GM18502 (cell line): ENCODE data around the gene BUB1.
"Not testable (repeated sequence)": the region's sequence is repeated elsewhere in the genome, so short reads cannot be mapped to it uniquely, and the experiment has no call there.

Source experiments
- ATAC-seq: cut with Tn5 transposase; IDR thresholded peaks from one replicate; pipeline ENCODE4 v1.9.1; 2021; ENCODE audit warnings: mild to moderate bottlenecking; ENCODE audit not compliant: unreplicated experiment, poor library complexity

Gene BUB1

DNA sequence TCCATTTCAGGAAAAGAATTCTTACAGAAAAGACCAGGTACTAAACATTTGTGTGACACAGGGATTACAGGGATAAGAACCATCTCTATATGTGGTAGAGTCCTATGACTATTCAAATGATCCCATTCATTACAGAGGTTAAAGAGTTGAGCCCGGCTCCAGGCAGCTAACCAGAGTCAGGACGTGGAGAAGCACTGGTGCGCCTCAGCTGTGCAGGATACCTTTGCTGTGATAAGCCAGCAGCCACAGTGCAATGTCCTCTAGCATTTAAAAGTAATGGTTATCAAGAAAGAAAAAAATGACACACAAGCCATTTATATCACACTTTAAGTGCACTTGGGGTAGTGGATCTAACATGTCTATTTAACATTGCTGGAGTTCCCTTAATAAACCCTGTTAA is 17.3 kb downstream of the BUB1 start:
- no peak for ATAC-seq

DNA sequence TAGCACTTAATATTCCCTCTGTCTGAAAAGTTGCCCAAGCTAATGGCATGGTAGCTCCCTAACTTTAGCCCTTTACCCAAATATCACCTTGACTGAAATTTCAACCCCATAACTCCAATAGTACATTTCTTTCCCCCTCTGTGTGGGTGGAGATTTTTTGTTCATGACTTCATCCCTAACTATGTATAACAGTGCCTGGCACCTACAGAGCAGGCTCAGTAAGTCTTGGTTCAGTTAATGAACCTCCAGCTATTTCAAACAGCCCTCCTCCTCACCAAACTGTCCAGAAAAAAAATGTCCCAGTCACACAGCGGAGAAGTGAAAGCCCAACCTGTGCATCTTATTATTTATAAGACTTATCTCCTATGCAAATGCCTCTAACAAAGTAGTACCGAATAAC is 18.6 kb downstream of the BUB1 start:
- no peak for ATAC-seq

DNA sequence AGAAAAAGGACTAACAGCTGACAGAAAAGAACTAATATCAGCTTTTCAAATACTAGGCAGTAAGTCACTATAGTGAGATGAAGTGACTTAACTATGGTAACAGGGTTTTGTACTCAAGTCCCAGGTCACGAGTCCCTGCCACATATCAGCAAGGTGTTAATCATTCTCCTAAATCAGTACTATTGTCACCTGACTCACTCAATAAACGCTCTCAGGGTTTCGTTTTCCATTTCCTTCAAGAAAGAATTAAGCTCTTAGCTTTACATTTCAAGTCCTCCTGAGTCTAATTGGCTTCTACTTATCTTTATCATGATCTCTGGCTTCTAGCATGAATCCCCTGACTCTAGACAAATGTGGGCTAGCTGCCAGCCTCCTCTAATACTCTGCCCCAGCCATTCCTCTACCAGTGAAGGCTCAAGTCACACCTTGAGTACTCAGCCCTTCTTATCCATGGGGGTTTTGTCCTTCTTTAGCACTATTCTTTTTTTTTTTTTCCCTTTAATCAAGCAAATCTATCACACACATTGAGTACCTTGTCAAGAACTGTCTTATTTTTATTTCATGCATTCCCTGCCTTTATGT is 20.0 kb downstream of the BUB1 start:
- ATAC-seq = no peak

DNA sequence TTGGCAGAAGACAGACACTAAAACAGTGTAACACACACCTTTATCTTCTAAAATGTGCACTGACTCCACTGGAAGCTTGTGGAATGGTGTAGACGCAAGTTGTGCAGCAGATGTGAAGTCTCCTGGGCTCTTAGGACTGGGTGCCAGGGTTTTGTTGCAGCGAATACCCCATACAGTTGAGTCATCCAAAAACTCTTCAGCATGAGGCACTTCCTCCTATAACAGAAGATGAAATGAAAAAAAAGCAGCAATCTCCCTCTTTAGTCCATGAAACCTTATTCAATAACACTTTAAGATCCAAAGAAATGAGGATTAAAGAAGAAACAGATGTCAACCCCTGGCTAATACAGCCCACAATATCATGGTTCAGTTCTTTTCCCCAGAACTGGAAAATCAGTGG is 22.2 kb downstream of the BUB1 start:
- no peak for ATAC-seq

DNA sequence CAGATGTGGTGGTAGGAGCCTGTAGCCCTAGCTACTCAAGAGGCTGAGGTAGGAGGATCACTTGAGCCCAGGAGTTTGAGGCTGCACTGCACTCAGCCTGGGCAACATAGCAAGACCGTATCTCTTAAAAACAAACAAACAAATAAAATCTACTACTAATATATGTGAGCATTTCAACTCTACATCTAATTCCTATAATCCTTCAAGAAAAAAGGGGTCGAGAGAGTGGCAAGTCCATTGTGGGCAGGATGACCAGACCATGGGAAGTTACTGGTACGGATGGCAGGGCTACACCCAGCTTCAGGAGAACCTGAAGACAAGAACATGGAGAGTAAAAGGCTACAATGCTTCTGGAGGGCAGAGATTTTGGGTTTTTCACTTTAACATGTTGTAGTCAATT is 24.0 kb downstream of the BUB1 start:
- no peak for ATAC-seq

DNA sequence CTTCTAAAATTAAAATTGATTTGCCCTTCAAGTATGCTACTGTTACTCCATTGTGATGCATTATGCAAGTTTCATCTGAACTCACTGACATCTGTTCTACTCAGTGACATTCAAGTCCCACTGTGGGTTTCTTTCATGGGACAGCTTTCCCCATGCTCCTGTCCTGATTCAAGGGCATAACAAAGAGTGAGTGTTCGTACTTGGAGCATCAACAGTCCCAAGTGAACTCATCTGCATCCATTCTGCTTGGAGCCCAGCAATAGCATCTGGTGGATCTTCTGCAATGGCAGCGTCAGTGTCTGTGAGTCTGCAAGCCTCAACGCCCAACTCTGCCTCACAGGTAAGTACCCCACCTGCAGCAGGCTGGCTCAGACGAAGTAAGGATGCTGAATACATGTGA is 27.5 kb downstream of the BUB1 start:
- no peak for ATAC-seq

DNA sequence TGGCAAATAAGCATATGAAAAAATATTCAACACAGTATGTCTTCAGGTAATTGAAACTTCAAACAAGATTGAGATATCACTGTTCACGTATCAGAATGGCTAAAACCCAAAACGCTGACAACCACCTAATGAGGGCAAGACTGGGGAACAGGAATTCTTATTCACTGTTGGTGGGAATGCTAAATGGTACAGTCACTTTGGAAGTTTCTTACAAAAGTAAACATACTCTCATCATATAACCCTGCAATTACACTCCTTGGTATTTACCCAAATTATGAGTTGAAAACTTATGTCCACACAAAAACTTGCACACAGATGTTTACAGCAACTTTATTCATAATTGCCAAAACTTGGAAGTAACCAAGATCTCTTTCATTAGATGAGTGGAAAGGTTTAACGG is 30.1 kb downstream of the BUB1 start:
- ATAC-seq = no peak

DNA sequence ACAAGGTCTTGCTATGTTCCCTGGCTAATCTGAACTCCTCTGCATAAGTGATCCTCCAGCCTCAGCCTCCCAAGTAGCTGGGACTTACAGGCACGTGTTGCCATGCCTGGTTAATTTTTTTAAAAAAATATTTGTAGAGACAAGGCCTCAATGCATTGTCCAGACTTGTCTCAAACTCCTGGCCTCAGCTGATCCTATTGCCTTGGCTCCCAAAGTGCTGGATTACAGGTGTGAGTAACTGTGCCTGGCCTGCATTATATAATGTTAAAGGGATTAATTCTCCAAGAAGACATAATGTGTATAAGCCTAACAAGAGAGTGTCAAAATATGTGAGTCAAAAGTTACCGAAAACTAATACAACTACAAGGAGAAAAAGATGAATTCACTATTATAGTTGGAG is 32.2 kb downstream of the BUB1 start:
- ATAC-seq = no peak

DNA sequence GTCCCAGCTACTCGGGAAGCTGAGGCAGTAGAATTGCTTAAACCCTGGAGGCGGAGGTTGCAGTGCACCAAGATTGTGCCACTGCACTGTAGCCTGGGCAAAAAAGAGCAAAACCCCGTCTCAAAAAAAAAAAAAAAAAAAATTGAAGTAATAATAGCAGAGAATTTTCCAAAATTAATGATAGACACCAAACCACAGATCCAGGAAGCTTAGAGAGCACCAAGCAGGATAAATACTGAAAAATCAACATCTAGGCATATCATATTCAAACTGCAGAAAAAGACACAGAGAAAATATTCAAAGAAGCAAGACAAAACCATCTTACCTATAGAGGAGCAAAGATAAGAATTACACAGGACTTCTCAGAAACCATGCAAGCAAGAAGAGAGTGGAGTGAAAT is 33.5 kb downstream of the BUB1 start:
- no peak for ATAC-seq

DNA sequence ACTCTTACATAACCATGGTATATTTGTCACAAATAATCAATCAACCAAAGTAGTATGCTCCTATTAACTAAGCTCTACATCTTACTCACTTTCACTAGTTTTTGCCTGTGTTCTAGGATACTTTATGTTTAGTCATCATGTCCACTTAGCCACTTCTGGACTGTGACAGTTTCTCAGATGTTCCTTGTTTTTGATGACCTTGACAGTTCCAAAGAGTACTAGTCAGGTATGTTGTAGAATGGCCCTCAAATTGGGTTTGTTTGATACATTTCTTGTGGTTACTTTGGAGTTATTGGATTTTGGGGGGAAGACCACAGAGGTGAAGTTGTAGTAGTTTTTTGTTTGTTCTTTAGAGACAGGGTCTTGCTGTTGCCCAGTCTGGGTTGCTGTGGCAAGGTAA is 35.5 kb downstream of the BUB1 start:
- no peak for ATAC-seq

DNA sequence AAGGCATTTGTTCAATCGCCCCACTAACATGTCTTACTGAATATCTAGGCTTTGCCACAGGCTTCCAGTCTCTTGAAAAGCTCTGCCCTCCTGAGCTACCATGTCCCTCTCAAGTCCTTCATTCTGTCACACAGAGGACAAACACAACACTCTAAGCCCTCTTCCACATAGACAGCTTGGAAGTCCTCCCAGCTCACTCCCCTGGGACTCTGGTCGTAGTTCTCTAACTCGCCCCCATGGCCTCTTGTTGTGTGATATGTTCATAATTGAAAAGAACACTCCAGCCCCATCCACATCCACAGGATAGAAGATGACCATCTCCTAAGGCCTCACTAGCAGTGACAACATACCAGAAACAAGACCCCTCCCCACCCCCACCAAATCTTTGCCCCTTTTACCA is 37.9 kb downstream of the BUB1 start:
- no peak for ATAC-seq

DNA sequence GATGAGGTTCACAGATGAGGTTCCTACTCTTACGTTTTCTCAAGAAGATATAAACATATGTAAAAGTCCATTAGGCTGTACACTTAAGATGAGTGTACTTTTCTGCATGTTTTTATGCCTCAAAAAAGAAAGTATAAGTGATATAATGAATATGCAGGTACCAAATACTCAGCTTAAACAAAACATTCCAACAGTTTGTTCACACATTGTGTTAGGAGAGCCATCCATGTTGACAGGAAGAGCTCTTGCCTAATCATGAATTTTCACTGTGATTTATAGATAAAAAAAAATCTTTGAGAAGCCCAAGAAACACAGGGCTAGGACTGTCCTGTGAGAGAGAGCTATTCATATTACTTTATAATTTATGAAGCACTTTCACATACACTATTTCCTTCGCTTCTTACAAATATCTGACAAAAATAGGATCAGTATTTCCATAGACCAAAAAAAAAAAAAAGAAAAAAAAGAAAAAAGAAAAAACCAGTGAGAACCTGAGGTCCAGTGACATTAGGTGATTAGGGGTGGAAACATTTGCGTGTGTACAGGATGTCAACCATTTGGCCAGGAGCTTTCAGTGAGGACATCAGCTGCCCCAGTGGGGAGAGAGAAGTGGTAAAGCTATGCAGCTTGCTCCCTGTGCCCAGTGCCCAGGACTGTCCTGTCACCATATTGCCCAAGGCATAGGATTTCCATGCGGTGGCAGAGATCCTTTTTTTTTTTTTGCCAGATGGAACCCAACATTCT is 38.7 kb downstream of the BUB1 start:
- ATAC-seq = no peak

DNA sequence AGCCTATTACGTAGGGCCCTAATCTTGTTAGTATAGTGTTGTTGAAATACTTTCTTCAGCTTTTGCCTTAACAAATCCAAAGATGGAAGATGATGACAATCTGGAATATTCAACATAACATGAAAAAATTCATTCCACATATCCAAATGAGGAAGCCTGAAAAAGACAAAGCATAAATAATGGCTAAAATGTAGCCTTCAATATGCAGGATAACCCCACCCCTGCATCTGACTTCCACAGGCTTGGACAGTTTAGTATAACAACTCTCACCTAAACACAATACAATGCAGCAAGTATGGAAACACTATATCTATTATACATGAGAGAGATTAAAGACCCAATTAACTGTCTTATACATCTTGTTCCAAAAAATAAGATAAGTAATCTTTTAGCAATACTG is 39.9 kb downstream of the BUB1 start:
- ATAC-seq = no peak

DNA sequence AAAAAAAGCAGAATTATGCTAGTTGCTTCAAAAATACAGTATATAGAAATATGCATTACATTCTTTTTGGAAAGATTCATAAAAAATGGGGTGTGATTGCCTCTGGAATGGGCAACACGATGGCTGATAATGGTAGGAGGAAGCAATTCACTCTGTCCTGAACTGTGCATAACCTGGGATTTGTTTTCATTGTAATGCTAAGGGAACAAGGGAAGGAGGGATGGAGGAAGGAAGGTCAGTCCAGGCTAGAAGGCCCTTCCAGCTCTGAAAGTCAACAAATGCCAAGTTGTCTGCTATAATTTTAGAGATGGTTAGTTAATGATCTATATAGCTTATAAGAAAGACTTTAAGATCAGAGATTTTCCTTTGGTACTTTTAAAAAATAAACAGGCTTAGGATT is 40.8 kb downstream of the BUB1 start:
- no peak for ATAC-seq

DNA sequence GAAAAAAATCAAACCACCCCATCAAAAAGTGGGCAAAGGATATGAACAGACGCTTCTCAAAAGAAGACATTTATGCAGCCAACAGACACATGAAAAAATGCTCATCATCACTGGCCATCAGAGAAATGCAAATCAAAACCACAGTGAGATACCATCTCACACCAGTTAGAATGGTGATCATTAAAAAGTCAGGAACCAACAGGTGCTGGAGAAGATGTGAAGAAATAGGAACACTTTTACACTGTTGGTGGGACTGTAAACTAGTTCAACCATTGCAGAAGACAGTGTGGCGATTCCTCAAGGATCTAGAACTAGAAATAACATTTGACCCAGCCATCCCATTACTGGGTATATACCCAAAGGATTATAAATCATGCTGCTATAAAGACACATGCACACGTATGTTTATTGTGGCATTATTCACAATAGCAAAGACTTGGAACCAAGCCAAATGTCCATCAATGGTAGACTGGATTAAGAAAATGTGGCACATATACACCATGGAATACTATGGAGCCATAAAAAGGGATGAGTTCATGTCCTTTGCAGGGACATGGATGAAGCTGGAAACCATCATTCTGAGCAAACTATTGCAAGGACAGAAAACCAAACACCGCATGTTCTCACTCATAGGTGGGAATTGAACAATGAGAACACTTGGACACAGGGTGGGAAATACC is 41.8 kb downstream of the BUB1 start:
- ATAC-seq = not testable (repeated sequence)

DNA sequence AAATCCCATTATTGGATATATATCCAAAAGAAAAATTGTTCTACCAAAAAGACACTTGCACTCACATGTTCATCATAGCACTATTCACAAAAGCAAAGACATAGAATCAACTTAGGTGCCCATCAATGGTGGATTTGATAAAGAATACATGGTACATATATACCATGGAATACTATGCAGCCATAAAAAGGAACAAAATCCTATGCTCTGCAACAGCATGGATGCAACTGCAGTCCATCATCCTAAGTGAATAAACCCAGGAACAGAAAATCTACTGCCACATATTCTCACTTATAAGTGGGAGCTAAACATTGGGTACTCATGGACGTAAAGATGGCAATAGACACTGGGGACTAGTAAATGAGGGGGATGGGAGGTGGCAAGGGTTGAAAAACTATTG is 50.5 kb downstream of the BUB1 start:
- ATAC-seq = not testable (repeated sequence)

DNA sequence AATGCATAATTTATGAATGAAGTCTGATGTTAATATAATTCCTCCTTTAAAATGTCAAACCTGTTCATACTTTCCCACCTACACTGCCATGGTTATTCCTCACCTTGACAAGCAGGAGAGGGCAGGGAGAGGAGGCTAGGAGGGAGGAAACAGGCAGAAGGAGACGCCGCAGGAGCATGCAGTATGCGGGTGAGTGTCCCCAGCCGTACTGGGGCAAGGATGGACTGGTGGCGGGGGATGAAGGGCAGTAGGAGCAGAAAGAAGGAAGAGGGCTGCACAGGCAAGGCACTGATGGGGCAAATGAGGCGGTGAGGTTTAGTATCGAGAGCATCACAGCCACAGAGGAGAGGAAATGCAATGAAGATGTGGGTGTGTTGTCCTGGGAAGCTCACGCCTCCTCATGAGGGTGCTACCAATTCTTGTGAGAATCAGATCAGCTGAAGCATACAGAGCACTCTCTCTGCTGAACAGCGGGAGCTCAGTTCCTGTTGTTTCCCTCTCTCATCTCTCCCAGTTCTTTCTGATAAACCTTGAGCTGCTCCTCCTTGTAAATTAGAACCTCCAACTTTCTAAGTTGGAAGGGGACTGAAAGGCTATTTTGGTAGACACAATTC is 58.4 kb downstream of the BUB1 start:
- not testable (repeated sequence) for ATAC-seq

DNA sequence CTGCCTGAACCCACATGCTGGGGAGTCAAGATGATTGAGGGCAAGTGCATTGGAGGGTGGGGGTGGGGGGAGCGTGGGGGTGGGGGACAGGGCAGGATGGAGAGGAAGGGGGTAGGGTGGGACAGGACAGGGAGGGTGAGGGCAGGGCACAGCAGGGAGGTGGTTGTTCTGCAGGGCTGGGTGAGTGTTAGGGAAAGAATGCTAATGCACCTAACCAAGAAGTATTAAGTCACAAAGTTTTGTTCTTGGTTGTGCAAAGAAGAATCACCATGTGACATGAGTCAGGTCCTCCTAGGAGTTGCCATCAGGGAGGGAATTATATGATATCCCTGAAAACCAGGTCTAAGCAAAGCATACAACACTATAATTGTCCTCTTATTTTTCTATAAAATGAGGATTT is 63.9 kb downstream of the BUB1 start:
- ATAC-seq = not testable (repeated sequence)

DNA sequence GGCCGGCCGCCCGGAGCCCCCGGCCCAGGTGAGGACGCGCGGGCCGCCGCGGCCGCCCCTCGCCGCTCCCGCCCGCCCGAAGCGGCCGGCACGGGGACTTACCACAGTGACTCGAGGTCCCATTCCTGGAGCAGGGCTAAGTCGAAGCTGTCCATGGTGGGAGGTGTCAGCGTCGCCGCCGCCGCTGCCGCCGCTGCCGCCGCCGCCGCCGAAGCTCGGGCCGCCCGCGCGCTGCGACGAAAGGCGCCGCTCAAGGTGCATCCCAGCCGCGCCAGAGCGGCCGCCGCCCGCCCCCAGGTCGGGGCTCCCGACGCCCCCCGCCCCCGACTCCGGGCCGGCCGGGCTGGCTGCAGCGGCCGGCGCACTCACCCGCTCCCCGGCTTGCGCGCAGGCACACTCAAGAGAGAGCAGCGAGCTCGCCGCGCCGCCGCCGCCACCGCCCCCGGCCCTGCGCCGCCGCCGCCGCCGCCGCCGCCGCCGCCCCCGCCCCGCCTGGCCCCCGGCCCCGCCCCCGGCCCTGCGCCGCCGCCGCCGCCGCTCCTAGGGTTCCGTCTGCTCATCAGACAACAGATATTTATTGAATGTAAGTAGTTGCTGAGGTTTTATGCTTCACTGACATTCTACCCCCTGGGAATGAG is 67.1 kb downstream of the BUB1 start:
- ATAC-seq = peak; percentile 31

DNA sequence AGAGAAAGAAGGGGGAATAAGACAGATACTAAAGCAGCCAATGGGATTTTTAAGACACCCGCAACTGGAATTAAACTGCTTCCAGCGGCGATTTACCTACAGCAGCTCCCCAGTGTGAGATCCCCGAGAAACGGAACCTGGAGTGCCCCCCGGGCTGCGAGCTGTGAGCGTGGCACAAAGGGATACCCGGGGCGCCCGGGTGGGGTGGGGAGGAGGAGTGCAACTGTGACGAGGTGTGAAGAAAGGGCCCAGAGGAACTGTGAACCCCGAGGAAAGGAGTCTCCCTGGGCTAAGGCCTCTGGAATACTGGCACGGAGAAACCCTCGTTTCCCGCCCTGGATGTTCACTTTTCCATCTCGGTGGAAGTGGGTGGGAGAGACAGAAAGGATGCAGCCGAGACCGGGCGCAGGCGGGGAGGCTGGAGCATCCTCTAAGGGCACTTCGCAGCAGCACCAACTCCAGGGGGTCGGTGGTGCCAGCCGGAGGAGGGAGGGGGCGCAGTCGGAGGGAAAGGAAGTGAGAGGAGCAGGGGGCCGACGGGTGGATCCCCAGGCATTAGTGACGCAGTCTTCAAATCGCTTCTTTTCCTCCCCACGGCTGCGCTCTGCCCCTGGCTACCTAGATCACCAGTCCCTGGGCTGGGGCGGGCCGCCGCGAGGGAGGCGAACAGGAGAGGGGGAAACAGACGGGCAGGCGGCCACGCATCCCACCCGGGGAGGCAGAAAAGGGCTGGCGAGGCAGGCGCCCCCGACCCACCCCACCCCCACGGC is 67.8 kb downstream of the BUB1 start:
- peak; percentile 49 for ATAC-seq
